Hematopoietic multipotent progenitor cell treated with erythropoietin and hydrocortisone succinate and interleukin-3 and kit ligand, for 8 days (in vitro differentiated cells): ENCODE results near the gene SPRED2.

ENCODE experiments used
- DNase-seq: peaks from one replicate; pipeline ENCODE4 v3.0.0-alpha.2; 2015

Gene SPRED2

GRCh38 chr2:65432227-65433190, at the start of gene SPRED2:
SPRED2 (minus strand) TSS chr2:65432599; CDS start chr2:65431987, 612 bp downstream.
- peak; percentile 94 for DNase-seq

GRCh38 chr2:65481961-65482360, 49.6 kb upstream of the SPRED2 start:
- no peak for DNase-seq

DNA sequence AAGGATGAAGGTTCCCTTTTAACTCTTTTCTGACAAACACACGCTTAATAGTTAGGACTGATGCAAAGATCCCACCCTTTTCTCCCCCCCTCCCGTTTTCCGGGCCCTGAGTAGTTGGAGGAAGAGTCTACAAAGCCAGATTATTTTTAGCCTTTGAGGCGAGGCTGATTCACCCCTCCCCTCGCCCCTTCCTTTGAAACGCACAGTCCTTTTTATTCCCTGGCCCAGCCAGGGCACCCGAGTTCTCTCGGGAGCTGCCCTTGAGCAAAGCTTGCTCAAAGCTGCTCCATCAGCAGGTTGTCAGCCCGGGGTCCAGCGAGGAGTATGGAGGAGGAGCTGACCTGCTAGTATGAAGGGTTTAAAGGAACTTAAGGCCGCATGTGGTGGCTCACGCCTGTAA, 47.1 kb upstream of the SPRED2 start:
- no peak for DNase-seq

GRCh38 chr2:65478498-65479135, 46.2 kb upstream of the SPRED2 start:
- no peak for DNase-seq

DNA sequence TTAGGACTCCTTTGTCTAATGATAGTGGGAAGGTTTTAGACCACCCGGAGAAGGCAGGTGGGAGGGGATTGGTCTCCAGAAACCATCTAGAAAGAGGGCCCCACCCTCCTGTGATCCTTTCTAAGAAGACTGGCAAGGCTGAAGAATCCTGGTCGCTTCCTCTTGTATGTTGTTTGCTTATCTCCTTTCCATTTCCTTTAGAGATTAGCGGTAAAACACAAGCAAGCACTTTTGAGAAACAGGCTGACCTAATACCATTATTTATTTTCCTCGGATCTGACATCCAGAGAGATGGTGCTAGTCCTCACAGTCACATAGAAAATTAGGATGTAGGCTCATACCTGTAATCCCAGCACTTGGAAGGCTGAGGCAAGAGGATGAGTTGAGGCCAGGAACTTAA, 45.2 kb upstream of the SPRED2 start:
- no peak for DNase-seq

- no peak for DNase-seq
Measured at GRCh38 chr2:65476778-65477177, 44.4 kb upstream of the SPRED2 start.

DNA sequence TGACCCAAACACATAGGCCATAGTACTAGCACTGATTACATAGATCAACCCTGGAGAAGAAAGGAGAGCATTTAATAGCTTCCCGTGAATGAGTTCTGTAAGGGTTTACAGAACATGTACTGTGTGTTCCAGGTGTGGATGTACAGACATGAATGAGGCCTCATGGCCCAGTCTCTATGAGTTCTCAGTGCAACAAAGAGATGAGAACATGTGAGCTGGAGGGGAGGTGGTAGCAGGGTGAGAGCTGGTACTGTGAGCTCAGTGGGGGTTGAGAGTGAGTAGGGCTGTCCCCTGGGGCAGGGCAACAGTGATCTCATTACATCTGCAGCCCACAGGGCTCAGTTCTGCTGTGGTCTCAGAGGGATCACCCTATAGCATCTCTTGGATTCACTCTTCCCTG, 42.6 kb upstream of the SPRED2 start:
- DNase-seq: no peak

DNA sequence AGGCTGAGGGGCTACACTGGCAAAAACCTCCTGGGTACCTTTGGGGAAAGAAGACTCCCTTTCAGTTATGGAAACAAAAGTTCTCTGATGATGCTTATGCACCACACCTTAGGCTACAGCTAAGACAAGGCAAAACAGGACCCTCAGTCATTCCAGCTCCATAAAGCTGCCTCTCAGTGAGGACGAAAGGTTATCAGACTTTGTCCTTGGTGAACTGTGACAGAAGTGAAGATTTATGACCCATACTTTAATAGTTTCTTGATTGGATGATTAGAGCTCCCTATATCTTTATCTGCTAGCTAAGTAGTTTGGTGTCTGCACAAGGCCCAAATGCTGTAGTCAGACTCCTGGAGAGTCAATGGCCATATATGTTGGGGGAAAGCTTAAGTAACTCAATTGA, 40.6 kb upstream of the SPRED2 start:
- DNase-seq: no peak

DNA sequence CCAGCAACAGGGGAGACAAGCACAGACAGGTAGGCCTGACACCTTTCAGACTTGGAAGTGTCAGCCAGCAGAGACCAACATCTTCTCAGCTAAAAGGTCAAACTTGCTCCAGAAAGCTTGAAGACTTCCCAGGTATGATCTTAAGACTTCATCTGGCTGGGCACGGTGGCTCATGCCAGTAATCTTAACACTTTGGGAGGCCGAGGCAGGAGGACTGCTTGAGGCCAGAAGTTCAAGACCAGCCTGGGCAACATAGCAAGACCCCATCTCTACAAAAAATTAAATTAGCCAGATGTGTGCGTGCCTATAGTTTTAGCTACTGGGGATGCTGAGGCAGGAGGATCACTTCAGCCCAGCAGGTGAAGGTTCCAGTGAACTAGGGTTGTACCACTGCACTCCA, 39.0 kb upstream of the SPRED2 start:
- DNase-seq: no peak

DNA sequence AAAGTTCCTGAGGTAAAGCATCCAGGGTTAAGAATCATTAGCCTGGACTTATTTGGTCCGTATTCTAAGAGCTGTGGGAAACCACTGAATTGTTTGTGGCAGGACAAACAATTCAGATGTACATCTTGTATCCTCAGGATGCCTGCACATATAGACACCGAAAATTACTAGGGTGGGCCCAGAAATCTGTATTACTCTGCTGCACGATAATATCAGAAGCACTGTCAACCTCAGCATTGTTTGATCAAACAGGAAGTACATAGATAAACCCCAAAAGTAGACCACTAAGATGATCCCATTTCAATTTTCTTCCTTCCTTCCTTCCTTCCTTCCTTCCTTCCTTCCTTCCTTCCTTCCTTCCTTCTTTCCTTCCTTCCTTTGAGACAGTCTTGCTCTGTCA, 34.2 kb upstream of the SPRED2 start:
- no peak for DNase-seq

DNA sequence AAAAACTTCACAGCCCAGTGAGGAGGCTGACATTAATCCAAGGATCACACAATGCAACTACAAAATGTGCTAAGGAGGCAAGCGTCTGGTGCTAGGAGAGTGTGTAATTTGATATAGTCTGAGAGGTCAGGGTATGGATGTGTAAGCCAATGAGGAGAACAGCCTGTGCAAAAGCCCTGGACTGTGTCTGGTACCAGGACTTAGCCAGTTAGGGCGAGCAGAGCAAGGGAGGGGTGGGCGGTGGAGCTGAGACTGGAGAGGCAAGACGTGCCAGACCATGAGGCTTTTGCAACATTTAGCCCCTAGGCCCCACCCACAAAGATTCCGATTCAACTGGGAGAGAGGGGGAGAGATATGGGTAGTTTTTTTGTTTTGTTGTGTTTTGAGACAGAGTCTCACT, 33.5 kb upstream of the SPRED2 start:
- DNase-seq: no peak

DNA sequence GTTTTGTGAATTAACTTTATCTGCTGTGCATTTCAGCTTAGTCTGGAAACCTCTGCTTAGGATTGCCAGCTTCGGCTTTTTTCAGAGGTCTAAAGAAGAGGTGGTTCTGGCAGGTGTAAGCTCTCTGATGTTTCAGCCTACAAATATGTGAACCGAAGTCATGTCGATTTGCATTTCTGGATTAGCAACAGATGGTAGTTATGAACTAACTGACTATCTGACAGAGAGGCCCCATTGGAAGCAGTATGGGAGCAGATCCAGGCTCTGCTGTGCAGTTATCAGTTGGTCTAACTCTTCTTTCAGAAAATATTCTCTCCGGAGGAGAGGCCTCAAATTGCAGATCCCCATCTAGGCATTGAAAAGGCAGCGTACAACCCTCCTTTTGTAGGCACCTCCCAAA, 32.7 kb upstream of the SPRED2 start:
- no peak for DNase-seq

DNA sequence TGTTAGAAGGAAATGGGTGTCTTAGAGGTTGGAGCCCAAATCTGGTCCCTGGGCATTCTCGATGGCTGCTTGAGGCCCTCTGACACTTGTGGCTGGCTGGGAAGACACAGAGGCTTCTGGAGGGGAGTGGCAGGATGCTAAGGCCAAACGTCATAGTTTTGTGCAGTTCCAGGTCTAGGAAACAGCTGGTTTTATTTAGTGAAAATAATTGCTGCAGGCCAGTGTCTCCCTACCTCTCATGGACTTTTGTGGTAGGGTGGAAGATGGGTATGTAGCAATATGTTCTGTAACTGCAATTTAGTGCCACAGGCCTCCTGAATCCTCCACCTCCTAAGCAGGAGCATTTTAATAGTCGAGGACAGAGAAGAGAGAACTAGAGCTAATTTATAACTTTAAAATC, 32.2 kb upstream of the SPRED2 start:
- DNase-seq: no peak

GRCh38 chr2:65458999-65459398, 26.6 kb upstream of the SPRED2 start:
- no peak for DNase-seq

DNA sequence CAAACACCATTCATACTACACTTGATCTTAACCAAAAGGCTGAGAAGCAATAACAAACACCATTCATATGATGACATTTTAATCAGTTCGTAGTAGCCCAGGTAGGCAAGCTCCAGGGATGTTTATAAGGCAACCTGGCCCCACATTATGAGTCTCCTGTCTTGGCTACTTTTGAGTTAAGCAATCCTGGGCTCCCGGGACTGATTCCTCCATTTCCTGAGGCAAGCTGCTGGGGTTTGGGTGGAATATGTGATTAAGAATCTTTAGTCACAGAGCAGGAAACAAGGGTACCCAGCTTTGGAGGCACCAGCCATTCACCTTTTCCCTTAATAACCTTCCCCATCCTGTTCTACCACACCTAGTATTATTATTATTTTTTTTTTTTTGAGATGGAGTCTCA, 24.5 kb upstream of the SPRED2 start:
- DNase-seq: no peak

DNA sequence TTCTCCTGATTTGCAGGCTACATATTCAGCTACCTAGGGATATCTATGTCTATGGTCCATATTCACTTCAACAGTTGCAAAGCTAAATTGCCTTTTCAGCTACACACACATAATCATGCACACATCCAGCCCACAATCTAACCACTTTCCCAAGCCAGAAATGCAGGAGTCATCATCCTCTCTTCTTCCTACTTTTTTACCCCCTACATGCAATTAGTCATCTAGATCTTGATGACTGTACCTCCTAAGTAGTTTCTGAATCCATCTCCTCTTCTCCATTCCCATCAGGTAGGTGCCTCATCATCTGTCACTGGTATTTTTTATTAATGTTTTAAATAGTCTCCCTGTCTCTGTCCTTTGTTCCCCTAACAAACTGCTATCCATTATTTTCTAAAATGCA, 23.7 kb upstream of the SPRED2 start:
- DNase-seq: no peak

- DNase-seq: no peak
Measured at GRCh38 chr2:65453916-65454315, 21.5 kb upstream of the SPRED2 start.

- no peak for DNase-seq
Measured at GRCh38 chr2:65452150-65452895, 19.9 kb upstream of the SPRED2 start.

DNA sequence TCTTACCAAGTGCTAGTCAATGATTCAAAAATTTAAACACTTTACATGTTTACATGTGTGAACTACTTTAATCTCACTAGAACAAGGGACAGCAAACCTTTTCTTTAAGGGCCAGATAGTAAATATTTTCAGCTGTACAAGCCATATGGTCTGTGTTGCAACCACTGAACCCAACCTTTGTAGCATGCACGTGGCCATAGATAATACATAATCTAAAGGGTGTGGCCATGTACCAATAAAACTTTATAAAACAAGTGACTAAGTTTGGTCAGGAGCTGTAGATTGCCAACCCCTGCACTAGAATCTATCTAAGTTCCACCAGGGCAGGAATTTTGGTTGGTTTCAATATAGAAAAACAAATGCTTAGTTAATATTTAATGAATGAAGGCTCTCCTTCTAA, 18.4 kb upstream of the SPRED2 start:
- peak; percentile 25 for DNase-seq

DNA sequence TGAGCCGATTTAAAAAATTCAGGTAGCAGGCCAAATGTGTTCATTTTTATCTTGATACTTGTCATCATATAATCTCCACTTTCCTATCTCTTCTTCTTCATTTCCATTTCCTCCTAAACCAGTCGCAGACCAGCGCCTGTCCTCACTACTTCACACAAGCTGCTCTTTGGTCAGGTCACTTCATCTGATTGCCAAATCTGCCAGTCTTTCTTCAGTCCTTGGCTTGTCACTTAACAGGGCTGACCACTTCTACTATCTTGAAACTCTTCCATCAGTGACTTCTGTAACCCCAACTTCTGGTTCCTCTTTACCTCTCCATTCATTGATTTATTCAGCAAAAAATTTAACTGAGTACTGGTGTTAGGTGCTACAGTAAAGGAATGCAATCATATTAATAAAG, 18.0 kb upstream of the SPRED2 start:
- peak; percentile 37 for DNase-seq

DNA sequence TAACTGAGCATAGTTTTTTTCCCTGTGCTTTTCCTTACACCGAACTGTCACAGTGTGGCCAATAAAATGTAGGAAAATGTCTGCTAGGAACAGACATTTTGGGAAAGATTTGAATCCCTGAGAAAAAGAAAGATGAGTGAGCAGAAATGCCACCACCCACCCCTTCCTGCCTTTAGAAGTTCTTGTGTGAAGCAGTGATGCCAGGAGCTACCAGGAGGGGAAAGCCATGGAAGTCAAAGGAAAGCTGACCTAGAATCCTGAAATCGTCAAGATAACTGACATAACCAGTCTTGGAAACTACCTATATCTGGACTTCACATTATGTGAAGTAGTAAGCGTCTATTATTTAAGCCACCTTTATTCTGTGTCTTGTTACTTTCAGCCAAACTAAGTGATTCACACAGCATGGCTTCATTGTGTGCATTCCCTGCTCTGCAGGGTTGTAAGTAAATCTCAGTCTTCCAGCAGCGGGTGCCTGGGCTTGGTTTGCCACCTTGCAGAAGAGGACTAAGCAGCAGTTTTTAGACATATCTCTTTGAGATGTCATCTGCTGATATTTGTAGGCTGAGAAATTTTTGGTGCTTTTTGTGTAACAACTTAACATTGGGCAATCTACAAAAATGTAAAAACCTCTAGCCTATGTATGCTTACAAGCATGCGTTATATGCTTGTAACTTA, 11.2 kb upstream of the SPRED2 start:
- DNase-seq: no peak

- no peak for DNase-seq
Measured at GRCh38 chr2:65442420-65443020, 10.1 kb upstream of the SPRED2 start.
